ENCODE results near the gene COMMD7. TPM values are rescaled to one million over a fixed set of nuclear protein-coding genes. Genes with fewer than 3 reads are reported as not detected.

The COMMD7 gene
- total RNA-seq, 1 donor, result 61.2 TPM

GRCh38 chr20:32752458-32753250 lies 9.4 kb upstream of the COMMD7 start:
- DNase-seq (ENCODE audit: insufficient read length, low spot score, missing footprints), result peak; percentile 92
- TF ChIP-seq CTCF (IDR thresholded peaks at IDR 0.05; ENCODE audit: extremely low read depth, low read depth, low read length), result no peak
- Histone ChIP-seq H3K36me3 (ENCODE audit: insufficient read depth, low read length) (no peaks in the 10 kb centered on the region), H3K4me2 (ENCODE audit: insufficient read depth, low read length) (peak overlapping the region; percentile 75), H3K4me1 (ENCODE audit: insufficient read depth, low read length) (peaks cover 23% of the 10 kb centered on the region), H2AFZ (ENCODE audit: low read length) (peak overlapping the region; percentile 87), H3K27ac (ENCODE audit: low read depth, low read length) (peak overlapping the region; percentile 93), H3K79me2 (ENCODE audit: insufficient read depth, low read length) (no peaks in the 10 kb centered on the region), H3K4me3 (ENCODE audit: insufficient read depth, low read length) (peak overlapping the region; percentile 41), H3K27me3 (ENCODE audit: insufficient read depth, low read length) (no peaks in the 10 kb centered on the region), H4K20me1 (ENCODE audit: insufficient read depth, low read length) (no peaks in the 10 kb centered on the region), H3K9me3 (ENCODE audit: low read depth, low read length) (no peaks in the 10 kb centered on the region)

- H3K4me3 ChIP-seq (ENCODE audit: insufficient read depth, low read length), result no peak overlapping the region
- no peaks in the 10 kb centered on the region for H3K9me3 ChIP-seq (ENCODE audit: low read depth, low read length)
- no peaks in the 10 kb centered on the region for H3K27me3 ChIP-seq (ENCODE audit: insufficient read depth, low read length)
- H3K4me2 ChIP-seq (ENCODE audit: insufficient read depth, low read length), result peak overlapping the region; percentile 75
- no peaks in the 10 kb centered on the region for H3K79me2 ChIP-seq (ENCODE audit: insufficient read depth, low read length)
- H4K20me1 ChIP-seq (ENCODE audit: insufficient read depth, low read length), result no peaks in the 10 kb centered on the region
- peak; percentile 79 for DNase-seq (ENCODE audit: insufficient read length, low spot score, missing footprints)
- peaks cover 23% of the 10 kb centered on the region for H3K4me1 ChIP-seq (ENCODE audit: insufficient read depth, low read length)
- TF ChIP-seq CTCF (IDR thresholded peaks at IDR 0.05; ENCODE audit: extremely low read depth, low read depth, low read length), result no peak
- H2AFZ ChIP-seq (ENCODE audit: low read length), result peak overlapping the region; percentile 87
- H3K27ac ChIP-seq (ENCODE audit: low read depth, low read length), result peak overlapping the region; percentile 93
- no peaks in the 10 kb centered on the region for H3K36me3 ChIP-seq (ENCODE audit: insufficient read depth, low read length)
Observed at GRCh38 chr20:32751702-32752457, 8.6 kb upstream of the COMMD7 start.

- no peak overlapping the region for H3K4me3 ChIP-seq (ENCODE audit: insufficient read depth, low read length)
- no peaks in the 10 kb centered on the region for H3K27me3 ChIP-seq (ENCODE audit: insufficient read depth, low read length)
- no peak overlapping the region for H2AFZ ChIP-seq (ENCODE audit: low read length)
- no peaks in the 10 kb centered on the region for H4K20me1 ChIP-seq (ENCODE audit: insufficient read depth, low read length)
- no peaks in the 10 kb centered on the region for H3K36me3 ChIP-seq (ENCODE audit: insufficient read depth, low read length)
- TF ChIP-seq CTCF (IDR thresholded peaks at IDR 0.05; ENCODE audit: extremely low read depth, low read depth, low read length), result no peak
- no peaks in the 10 kb centered on the region for H3K79me2 ChIP-seq (ENCODE audit: insufficient read depth, low read length)
- H3K4me2 ChIP-seq (ENCODE audit: insufficient read depth, low read length), result no peak overlapping the region
- H3K4me1 ChIP-seq (ENCODE audit: insufficient read depth, low read length), result peaks cover 29% of the 10 kb centered on the region
- H3K27ac ChIP-seq (ENCODE audit: low read depth, low read length), result no peak overlapping the region
- no peaks in the 10 kb centered on the region for H3K9me3 ChIP-seq (ENCODE audit: low read depth, low read length)
- no peak for DNase-seq (ENCODE audit: insufficient read length, low spot score, missing footprints)
Observed at GRCh38 chr20:32751293-32751692, 8.0 kb upstream of the COMMD7 start.
